GM23338 (cell line): ENCODE measurements around the gene SOS1. TPM values are rescaled to one million over a fixed set of nuclear protein-coding genes. Genes with fewer than 3 reads are reported as not detected.

Experiments used
- ATAC-seq: fragments of 200-7000 bp; cut with Tn5 transposase; 3 replicates; pipeline ENCODE4 v1.9.1; 2020
- DNase-seq: peaks from one replicate; pipeline ENCODE4 v3.0.0-alpha.2; 2015; ENCODE audit warnings: low spot score
- H2AFZ ChIP-seq: fragments of 200-600 bp; sonication (generic); 2 replicates; pipeline ENCODE4 v1.8.0; 2016; ENCODE audit warnings: antibody characterized with exemption, mild to moderate bottlenecking, moderate library complexity
- H3F3A ChIP-seq: fragments of 200-600 bp; sonication (generic); replicated peaks from 2 replicates; pipeline ENCODE4 v1.8.0; 2017; ENCODE audit warnings: antibody characterized with exemption, mixed run types, low read depth
- H3K27ac ChIP-seq: fragments of 200-600 bp; sonication (generic); 2 replicates; pipeline ENCODE4 v1.6.1; 2016; ENCODE audit warnings: low read depth
- H3K27me3 ChIP-seq: fragments of 200-600 bp; sonication (generic); 2 replicates; pipeline ENCODE4 v1.8.0; 2016; ENCODE audit warnings: mild to moderate bottlenecking, mixed run types, moderate library complexity; ENCODE audit not compliant: insufficient read depth
- H3K36me3 ChIP-seq: fragments of 200-600 bp; sonication (generic); 2 replicates; pipeline ENCODE4 v1.8.0; 2016; ENCODE audit warnings: mild to moderate bottlenecking; ENCODE audit not compliant: insufficient read depth
- H3K4me1 ChIP-seq: fragments of 200-600 bp; sonication (generic); 2 replicates; pipeline ENCODE4 v1.8.0; 2016; ENCODE audit warnings: mild to moderate bottlenecking, moderate library complexity; ENCODE audit not compliant: insufficient read depth
- H3K4me2 ChIP-seq: fragments of 200-600 bp; sonication (generic); 2 replicates; pipeline ENCODE4 v1.7.1; 2017; ENCODE audit warnings: mixed run types
- H3K4me3 ChIP-seq: fragments of 200-600 bp; sonication (generic); 2 replicates; pipeline ENCODE4 v1.6.1; 2016; ENCODE audit warnings: mixed run types
- H3K79me2 ChIP-seq: fragments of 200-600 bp; sonication (generic); replicated peaks from 2 replicates; pipeline ENCODE4 v1.8.0; 2017; ENCODE audit warnings: mild to moderate bottlenecking; ENCODE audit not compliant: insufficient read depth
- H3K9me2 ChIP-seq: fragments of 200-600 bp; sonication (generic); 2 replicates; pipeline ENCODE4 v1.8.0; 2017; ENCODE audit not compliant: insufficient read depth
- H4K20me1 ChIP-seq: fragments of 200-600 bp; sonication (generic); replicated peaks from 2 replicates; pipeline ENCODE4 v1.8.0; 2017; ENCODE audit warnings: mild to moderate bottlenecking; ENCODE audit not compliant: insufficient read depth
- H3K27ac Mint-ChIP-seq: 2 replicates; pipeline ENCODE4 v1.8.0; 2020; ENCODE audit warnings: inconsistent platforms, mild to moderate bottlenecking, moderate library complexity, mixed read lengths
- H3K27me3 Mint-ChIP-seq: 3 replicates; pipeline ENCODE4 v1.8.0; 2022; ENCODE audit warnings: low read depth, mild to moderate bottlenecking, moderate library complexity, mixed read lengths, inconsistent platforms; ENCODE audit not compliant: insufficient read depth, poor library complexity
- H3K36me3 Mint-ChIP-seq: 3 replicates; pipeline ENCODE4 v1.8.0; 2021; ENCODE audit warnings: low read depth, mild to moderate bottlenecking, inconsistent platforms, moderate library complexity, mixed read lengths
- H3K4me1 Mint-ChIP-seq: 3 replicates; pipeline ENCODE4 v1.8.0; 2020; ENCODE audit warnings: mild to moderate bottlenecking, inconsistent platforms, mixed read lengths
- H3K4me3 Mint-ChIP-seq: 3 replicates; pipeline ENCODE4 v1.8.0; 2021; ENCODE audit warnings: moderate library complexity, mild to moderate bottlenecking, inconsistent platforms, mixed read lengths
- H3K9me3 Mint-ChIP-seq: 3 replicates; pipeline ENCODE4 v1.8.0; 2020; ENCODE audit warnings: moderate library complexity, mild to moderate bottlenecking, inconsistent platforms, mixed read lengths
- CREB1 ChIP-seq: fragments of 250-450 bp; sonication (Bioruptor Pico); IDR thresholded peaks from 2 replicates; pipeline ENCODE4 v1.5.0; 2020; ENCODE audit warnings: low read depth, mild to moderate bottlenecking, moderate library complexity
- ETS1 ChIP-seq: IDR thresholded peaks from 2 replicates; pipeline ENCODE4 v1.6.1; 2016; ENCODE audit warnings: antibody characterized with exemption
- EZH2 ChIP-seq: fragments of 200-600 bp; sonication (generic); IDR thresholded peaks from one replicate; pipeline ENCODE4 v1.8.0; 2017; ENCODE audit warnings: antibody characterized with exemption, mild to moderate bottlenecking, low read depth; ENCODE audit not compliant: unreplicated experiment
- EZH2phosphoT487 ChIP-seq: fragments of 200-600 bp; sonication (generic); IDR thresholded peaks from one replicate; pipeline ENCODE4 v1.8.1; 2018; ENCODE audit warnings: antibody characterized with exemption; ENCODE audit not compliant: unreplicated experiment
- NANOG ChIP-seq: IDR thresholded peaks from 2 replicates; pipeline ENCODE4 v1.6.1; 2016; ENCODE audit warnings: antibody characterized with exemption, borderline replicate concordance
- POLR2AphosphoS5 ChIP-seq: IDR thresholded peaks from 2 replicates; pipeline ENCODE4 v1.6.1; 2016; ENCODE audit warnings: antibody characterized with exemption, low read depth
- REST ChIP-seq: IDR thresholded peaks from one replicate; pipeline ENCODE4 v1.6.1; 2018; ENCODE audit warnings: antibody characterized with exemption; ENCODE audit not compliant: unreplicated experiment
- STAT1 ChIP-seq: IDR thresholded peaks from one replicate; pipeline ENCODE4 v1.6.1; 2016; ENCODE audit warnings: antibody characterized with exemption; ENCODE audit not compliant: unreplicated experiment
- ZNF114 ChIP-seq: fragments of 250-450 bp; sonication (Bioruptor Pico); IDR thresholded peaks from 2 replicates; pipeline ENCODE4 v1.5.0; 2020; ENCODE audit warnings: mild to moderate bottlenecking, moderate library complexity
- ZNF331 ChIP-seq: fragments of 250-450 bp; sonication (Bioruptor Pico); IDR thresholded peaks from 2 replicates; pipeline ENCODE4 v1.5.0; 2020; ENCODE audit warnings: low read depth, mild to moderate bottlenecking, moderate library complexity
- polyA plus RNA-seq: library from polyadenylated mRNA; unstranded; fragments of >200 nt; fragmentation: Nextera tagmentation; extraction: Ambion mirVana; gene quantifications from 2 replicates; pipeline ENCODE4 v1.2.1, GENCODE V29; 2016
- total RNA-seq: library from RNA; depleted of rRNA; stranded (reverse); fragments of >200 nt; shearing (Covaris generic); gene quantifications from 2 replicates; pipeline ENCODE4 v1.2.3, GENCODE V29; 2014

Gene SOS1
- total and polyA plus RNA-seq, 2 experiments from 2014 or later = 13.4 to 21.9 TPM

- TF ChIP-seq EZH2phosphoT487 = no peak
- no peak for TF ChIP-seq CREB1
- TF ChIP-seq POLR2AphosphoS5 = no peak
- TF ChIP-seq ZNF331 = no peak
These were observed 185.2 kb downstream of the SOS1 start (continued) for GRCh38 chr2:38935568-38936172.

GRCh38 chr2:38934742-38935141, 186.1 kb downstream of the SOS1 start:
- no peak overlapping the region for H3K27ac ChIP-seq
- no peaks in the 10 kb centered on the region for H3K4me1 ChIP-seq
- no peaks in the 10 kb centered on the region for H3K27me3 Mint-ChIP-seq
- no peaks in the 10 kb centered on the region for H3K9me3 Mint-ChIP-seq
- no peaks in the 10 kb centered on the region for H3K36me3 Mint-ChIP-seq
- no peak for DNase-seq
- no peak for TF ChIP-seq STAT1
- H3K27me3 ChIP-seq = no peaks in the 10 kb centered on the region
- no peaks in the 10 kb centered on the region; the same call in 2 of the 3 replicates for H3K4me1 Mint-ChIP-seq
- no peaks in the 10 kb centered on the region for H3K36me3 ChIP-seq
- H3K4me3 ChIP-seq = no peak overlapping the region
- H3F3A ChIP-seq = no peaks in the 10 kb centered on the region
- H3K27ac Mint-ChIP-seq = no peak overlapping the region
- H3K79me2 ChIP-seq = no peaks in the 10 kb centered on the region
- no peaks in the 10 kb centered on the region for H4K20me1 ChIP-seq
- H3K4me3 Mint-ChIP-seq = no peak overlapping the region
- no peaks in the 10 kb centered on the region for H3K9me2 ChIP-seq
- H3K4me2 ChIP-seq = no peak overlapping the region
- peak overlapping the region; percentile 11; the same call in 1 of the 2 replicates for H2AFZ ChIP-seq
- ATAC-seq = no peak

GRCh38 chr2:38933653-38934052, 187.2 kb downstream of the SOS1 start:
- no peaks in the 10 kb centered on the region for H4K20me1 ChIP-seq
- Mint-ChIP-seq H3K36me3 (no peaks in the 10 kb centered on the region), H3K4me3 (no peak overlapping the region), H3K4me1 (no peaks in the 10 kb centered on the region; the same call in 2 of the 3 replicates), H3K27me3 (no peaks in the 10 kb centered on the region), H3K27ac (no peak overlapping the region), H3K9me3 (no peaks in the 10 kb centered on the region)
- no peak overlapping the region for H2AFZ ChIP-seq
- H3K4me2 ChIP-seq = no peak overlapping the region
- no peak overlapping the region for H3K27ac ChIP-seq
- no peaks in the 10 kb centered on the region for H3K79me2 ChIP-seq
- no peaks in the 10 kb centered on the region for H3F3A ChIP-seq
- no peaks in the 10 kb centered on the region for H3K27me3 ChIP-seq
- no peak for DNase-seq
- no peaks in the 10 kb centered on the region for H3K4me1 ChIP-seq
- no peak for ATAC-seq
- no peaks in the 10 kb centered on the region for H3K36me3 ChIP-seq
- H3K9me2 ChIP-seq = no peaks in the 10 kb centered on the region
- H3K4me3 ChIP-seq = no peak overlapping the region
- TF ChIP-seq NANOG (no peak), CREB1 (no peak), ETS1 (no peak), POLR2AphosphoS5 (no peak), REST (no peak), STAT1 (no peak), EZH2phosphoT487 (no peak), ZNF114 (CRISPR knock-in tag) (no peak), ZNF331 (no peak), EZH2 (no peak)
